ENCODE results near the gene PLA2G4D.
A peak's percentile ranks its signal among the peaks of the same experiment; 100 is the strongest.

The PLA2G4D gene

DNA sequence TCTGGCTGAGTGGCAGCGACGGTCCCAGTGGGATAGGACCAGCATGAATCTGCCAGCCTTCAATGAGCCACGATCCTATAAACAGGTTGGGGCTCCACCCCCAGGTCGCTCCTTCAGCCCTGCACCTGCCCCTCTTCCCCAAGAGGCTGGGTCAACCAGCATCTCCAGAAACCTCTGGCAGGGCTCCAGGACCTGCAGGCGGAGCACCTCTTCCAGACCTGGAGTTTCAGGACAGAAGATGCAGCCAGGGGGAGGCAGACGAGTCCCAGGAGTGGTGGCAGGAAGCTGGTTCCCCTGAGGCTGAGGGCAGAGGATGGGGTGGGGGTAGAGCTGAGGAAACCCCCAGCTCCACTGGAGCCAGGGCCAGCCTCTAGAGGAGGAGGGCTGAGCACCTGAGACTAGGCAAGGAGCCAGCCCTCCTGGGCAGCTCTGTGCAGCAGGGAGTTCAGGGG is at the start of gene PLA2G4D:
PLA2G4D (minus strand) TSS at position 51 of the 452 bp plus-strand sequence. CDS start 103 bp downstream, outside the sequence.
- no peak for DNase-seq (ENCODE audit: low read depth in 2 of 3, low spot score in 2 of 3)

DNA sequence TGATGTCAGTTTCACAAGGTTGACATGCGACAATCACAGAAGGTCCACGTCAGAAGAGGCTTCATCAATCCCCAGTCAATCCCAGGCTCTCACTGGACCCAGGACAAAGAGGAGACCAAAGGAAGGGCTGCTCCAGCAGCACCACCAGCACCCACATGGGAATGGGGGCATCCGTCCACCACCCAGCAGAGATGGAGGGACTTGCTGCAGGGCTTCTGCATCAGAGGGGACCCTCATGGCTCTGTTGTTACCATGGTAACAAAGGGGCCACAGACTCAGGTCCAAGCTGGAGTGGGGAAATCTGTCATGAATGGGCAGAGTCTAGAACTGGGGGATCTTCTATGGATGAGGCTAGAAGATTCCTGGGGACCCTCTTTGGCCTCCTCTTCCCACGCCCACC is 49.0 kb upstream of the PLA2G4D start:
- DNase-seq (ENCODE audit: low read depth in 2 of 3, low spot score in 2 of 3), result no peak

GRCh38 chr15:42141795-42142667 is 47.7 kb upstream of the PLA2G4D start:
- DNase-seq (ENCODE audit: low read depth in 2 of 3, low spot score in 2 of 3), result no peak

DNA sequence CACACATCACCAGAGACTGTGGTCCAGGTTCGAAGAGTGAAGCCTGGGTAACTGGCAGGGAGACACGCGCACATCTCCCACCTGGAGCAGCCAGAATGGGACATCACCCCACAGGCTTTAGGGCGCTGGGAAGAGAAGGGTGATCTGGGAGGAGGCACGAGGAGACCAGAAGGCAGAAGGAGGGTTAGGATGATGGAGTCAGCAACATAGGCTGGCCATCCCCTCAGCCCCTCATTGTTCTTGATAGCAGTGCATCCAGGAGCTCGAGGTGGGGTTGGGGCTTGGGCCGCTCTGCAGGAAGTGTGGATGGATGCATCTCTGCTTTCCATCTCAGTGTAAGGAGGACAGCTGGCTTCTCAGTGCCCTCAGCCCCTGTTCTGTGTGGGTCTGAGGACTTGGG is 46.9 kb upstream of the PLA2G4D start:
- DNase-seq (ENCODE audit: low read depth in 2 of 3, low spot score in 2 of 3), result no peak

DNA sequence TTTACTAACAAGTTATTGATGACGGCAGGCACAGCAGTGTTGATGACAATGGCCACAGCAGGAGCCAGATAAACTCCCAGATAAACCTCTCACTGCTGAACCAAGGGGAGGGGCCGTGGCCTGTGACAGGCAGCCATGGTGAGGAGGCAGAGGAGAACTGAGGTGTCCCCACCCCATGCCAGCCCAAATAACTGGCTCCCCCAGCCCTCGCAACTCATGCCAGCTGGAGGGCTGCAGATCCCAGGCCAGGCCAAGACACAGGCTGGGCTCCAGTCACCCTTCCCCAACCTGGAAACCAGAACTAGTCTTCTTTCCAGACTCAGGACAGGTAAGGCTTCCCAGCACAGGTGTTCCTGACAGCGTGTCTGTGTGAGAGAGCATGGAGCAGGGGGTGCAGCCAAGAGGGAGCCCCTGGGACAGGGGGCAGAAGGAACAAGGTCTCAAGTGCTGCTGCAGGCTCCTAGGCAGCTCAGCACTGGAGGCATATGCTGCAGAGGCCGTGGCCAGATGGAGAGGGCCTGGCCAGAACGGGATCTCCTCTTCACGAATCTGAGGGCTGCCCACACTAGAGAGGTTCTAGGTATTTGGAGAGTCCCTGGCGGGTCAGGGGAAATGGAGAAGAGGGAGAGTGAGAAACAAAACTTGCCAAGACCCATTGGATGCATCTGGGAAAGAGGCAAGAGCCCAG is 46.2 kb upstream of the PLA2G4D start:
- DNase-seq (ENCODE audit: low read depth in 2 of 3, low spot score in 2 of 3), result no peak

GRCh38 chr15:42139596-42139995 is 45.2 kb upstream of the PLA2G4D start:
- no peak for DNase-seq (ENCODE audit: low read depth in 2 of 3, low spot score in 2 of 3)

DNA sequence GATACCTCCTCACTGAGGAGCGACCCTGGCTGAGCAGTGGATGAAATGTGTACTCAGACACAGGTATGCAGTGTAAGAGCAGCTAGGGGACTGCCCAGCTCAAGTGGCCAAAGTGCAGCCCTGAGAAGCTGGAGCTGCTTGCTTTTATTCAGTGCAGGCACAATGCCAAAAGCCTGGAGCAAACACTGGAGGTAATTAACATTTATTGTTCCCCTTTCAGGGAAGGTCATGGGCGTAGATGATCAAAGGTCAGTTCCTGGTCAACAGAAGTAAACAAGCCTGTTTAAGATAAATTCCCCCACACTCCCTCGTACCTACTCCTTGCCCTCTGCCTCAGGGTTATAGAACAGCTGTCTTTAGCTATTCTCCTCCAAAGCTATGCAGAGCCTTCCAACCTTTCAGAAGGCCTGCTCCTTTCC is 44.6 kb upstream of the PLA2G4D start:
- no peak for DNase-seq (ENCODE audit: low read depth in 2 of 3, low spot score in 2 of 3)

DNA sequence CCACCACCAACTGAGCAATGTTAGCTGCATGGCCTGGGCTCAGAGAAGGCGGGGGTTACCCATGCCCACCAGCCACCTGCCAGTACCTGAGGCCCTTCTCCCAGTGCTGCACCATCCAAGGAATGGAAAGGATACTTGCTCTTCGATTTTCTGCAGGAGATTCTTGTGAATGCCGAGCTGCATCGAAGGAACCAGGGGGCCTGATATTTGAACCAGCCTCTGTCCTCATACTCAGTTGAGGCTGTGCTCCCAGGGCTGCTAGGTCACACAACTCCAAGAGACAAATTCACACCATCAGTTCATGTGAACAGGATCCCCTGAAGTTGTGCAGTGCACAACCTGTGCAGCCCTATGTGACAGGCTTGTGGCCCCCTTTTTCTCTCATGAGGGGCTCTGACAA is 44.0 kb upstream of the PLA2G4D start:
- DNase-seq (ENCODE audit: low read depth in 2 of 3, low spot score in 2 of 3), result no peak

- no peak for DNase-seq (ENCODE audit: low read depth in 2 of 3, low spot score in 2 of 3)
Measured at GRCh38 chr15:42137461-42138261, 43.3 kb upstream of the PLA2G4D start.

DNA sequence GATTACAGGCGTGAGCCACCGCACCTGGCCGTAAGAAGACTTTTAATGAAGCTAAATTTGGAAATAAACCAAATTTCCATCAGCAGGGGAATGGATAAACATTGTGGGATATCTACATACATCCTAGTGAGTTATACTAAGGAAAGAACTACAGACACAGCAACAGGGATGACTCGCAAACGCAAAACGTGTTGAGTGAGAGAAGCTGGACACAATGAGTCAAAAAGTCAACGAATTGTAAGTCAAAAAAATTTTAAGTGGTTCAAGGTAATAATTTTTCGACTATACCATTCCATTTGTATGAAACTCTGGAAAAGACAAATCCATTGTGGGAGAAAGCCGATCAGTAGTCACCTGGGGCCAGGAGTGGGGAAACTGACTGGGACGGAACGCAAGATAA is 42.2 kb upstream of the PLA2G4D start:
- no peak for DNase-seq (ENCODE audit: low read depth in 2 of 3, low spot score in 2 of 3)

DNA sequence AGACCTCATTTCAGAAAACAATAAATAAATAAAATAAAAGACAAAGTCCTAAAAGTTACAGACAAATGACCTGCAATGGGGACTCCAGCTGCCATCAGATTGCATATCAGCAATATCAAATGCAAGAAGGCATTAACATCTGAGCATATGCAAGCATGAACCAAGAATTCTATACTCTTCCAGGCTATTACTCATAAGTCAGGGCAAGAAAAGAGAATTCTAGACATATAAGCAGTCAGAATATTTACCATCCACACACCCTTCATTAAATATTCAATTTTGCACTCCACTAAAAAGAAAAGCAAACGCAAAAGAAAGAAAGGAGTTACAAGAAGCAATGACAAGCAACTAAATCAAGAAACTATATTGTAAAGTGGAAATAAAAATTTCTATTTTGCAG is 41.0 kb upstream of the PLA2G4D start:
- DNase-seq (ENCODE audit: low read depth in 2 of 3, low spot score in 2 of 3), result no peak

DNA sequence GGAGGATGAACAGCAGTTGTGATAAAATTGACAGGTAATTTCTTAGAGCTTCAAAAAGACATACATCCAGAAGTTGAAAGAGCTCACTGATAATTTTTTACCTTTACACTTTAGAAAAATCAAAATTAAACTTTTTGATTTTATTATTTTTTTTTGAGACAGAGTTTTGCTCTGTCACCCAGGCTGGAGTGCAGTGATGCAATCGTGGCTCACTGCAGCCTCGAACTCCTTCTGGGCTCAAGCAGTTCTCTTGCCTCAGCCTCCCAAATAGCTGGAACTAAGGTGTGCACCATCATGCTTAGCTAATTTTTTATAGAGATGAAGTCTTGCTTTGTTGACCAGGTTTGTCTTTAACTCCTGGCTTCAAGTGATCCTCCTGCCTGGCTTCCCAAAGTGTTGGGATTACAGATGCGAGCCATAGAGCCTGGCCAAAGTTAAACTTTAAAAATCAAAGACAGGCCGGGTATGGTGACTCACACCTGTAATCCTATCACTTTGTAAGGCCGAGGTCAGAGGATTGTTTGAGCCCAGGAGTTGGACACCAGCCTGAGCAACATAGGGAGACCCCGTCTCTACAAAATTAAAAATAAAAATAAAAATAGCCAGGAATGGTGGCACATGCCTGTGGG is 40.4 kb upstream of the PLA2G4D start:
- DNase-seq (ENCODE audit: low read depth in 2 of 3, low spot score in 2 of 3), result no peak

- DNase-seq (ENCODE audit: low read depth in 2 of 3, low spot score in 2 of 3), result peak; percentile 27 to 52 (median 40)
Measured at GRCh38 chr15:42133886-42134502, 39.6 kb upstream of the PLA2G4D start.

DNA sequence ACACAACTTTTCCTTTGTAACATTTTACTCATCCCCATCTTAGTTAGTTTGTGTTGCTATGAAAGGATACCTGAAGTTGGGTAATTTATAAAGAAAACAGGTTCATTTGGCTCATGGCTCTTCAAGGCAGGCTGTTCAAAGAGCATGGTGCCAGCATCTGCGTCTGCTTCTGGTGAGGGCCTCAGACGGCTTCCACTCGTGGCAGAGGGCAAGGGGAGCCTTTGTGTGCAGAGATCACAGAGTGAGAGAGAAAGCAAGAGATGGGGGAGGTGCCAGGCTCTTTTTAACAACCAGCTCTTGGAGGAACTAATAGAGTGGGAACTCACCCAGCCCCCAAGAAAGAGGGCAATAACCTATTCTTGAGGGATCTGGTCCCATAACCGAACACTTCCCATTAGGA is 39.0 kb upstream of the PLA2G4D start:
- DNase-seq (ENCODE audit: low read depth in 2 of 3, low spot score in 2 of 3), result no peak

- DNase-seq (ENCODE audit: low read depth in 2 of 3, low spot score in 2 of 3), result no peak
Measured at GRCh38 chr15:42131826-42132806, 37.8 kb upstream of the PLA2G4D start.

DNA sequence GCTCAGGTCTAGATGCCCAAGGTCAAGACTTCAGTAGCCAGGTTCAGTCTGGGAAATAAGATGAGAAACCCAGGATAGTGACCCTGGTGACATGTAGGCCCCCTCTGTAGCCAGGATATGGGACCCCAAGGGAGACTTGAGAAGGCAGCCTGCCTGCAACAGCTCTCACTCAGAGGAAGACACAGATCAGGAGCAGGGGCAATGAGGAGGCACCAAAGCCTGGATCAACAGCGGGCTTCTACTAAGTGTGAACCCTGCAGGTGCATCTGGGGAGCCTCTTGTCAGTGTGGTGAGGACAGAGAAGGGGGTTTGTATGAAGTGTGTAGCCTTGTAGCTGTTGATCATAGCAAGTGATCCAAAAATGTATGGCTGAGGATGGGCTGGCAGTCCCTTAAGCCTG is 36.6 kb upstream of the PLA2G4D start:
- no peak for DNase-seq (ENCODE audit: low read depth in 2 of 3, low spot score in 2 of 3)

GRCh38 chr15:42130246-42130986 is 36.1 kb upstream of the PLA2G4D start:
- DNase-seq (ENCODE audit: low read depth in 2 of 3, low spot score in 2 of 3), result no peak

DNA sequence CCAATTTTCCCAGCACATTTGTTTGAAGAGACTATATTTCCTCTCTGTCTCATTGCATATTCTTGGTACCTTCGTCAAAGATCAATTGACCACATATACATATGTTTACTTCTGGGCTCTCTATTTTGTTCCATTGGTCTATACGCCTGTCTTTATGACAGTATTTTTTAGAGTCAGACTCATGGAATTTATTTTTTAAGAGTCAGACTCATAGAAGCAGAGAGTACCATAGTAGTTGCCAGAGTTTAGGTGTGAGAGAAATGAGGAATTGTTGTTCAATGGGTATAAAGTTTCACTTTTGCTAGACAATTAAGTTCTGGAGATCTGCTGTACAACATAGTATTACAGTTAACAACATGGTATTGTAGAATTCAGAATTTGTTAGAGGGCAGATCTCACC is 35.0 kb upstream of the PLA2G4D start:
- DNase-seq (ENCODE audit: low read depth in 2 of 3, low spot score in 2 of 3), result no peak

GRCh38 chr15:42128476-42128875 is 34.1 kb upstream of the PLA2G4D start:
- DNase-seq (ENCODE audit: low read depth in 2 of 3, low spot score in 2 of 3), result no peak

Data from activated CD8-positive, alpha-beta memory T cell treated with anti-CD3 and anti-CD28 coated beads for 48 hours (primary cell).